ENCODE results near the gene NABP2.

NABP2 gene

DNA sequence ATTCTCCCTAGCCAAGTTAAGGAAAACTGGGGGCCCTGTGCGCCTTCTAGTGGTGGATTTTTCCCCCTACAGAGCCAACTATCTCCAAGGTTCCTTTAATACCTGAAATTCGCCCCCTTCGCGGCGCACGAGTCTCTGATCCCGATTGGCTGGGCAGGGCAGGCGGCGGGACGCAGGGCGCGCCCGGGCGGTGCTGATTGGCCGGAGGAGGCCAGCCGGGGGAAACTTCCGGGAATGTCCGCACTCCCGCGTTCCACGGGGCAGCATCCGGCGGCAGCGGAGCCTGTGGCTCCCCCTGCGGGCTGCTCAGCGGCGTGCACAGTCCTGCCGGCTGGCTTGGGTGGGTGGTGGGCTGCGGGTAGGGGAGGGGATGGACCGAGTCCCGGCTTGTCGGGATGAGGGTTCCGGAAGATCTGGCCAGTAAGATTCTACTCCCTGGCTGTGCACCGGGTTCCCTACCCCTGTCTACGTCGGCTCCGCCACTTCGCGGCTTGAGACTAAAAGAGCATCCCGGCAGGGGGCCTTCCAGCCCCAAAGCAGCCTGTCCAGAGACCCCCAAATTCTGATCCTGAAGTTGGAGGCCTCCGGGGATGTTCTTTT is at the start of gene NABP2:
TSS of gene NABP2 (plus strand) at position 241 of the 600 bp plus-strand sequence. CDS start 515 bp downstream, outside the sequence.
- DNase-seq, result peak; percentile 98

DNA sequence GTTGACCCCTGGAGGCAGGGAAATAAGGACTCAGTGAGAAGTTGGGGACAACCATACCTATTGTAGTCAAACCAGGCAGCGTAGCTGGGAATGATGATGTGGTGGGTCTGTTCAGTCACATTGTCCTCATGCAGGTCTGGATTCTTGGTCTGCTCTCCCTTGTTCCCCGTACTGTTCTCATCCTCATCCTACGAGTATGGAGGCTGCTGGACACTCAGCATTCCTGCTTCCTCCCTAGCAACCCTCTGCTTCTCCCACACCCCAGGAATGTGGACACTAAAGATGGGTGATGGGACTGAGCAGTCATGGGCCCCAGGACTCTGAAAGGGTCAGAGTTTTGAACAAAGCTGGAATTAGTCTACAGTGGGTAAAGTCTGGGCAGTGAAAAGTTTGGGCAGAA is 45.8 kb upstream of the NABP2 start:
- no peak for DNase-seq

GRCh38 chr12:56186957-56187356 is 37.2 kb upstream of the NABP2 start:
- DNase-seq, result no peak

DNA sequence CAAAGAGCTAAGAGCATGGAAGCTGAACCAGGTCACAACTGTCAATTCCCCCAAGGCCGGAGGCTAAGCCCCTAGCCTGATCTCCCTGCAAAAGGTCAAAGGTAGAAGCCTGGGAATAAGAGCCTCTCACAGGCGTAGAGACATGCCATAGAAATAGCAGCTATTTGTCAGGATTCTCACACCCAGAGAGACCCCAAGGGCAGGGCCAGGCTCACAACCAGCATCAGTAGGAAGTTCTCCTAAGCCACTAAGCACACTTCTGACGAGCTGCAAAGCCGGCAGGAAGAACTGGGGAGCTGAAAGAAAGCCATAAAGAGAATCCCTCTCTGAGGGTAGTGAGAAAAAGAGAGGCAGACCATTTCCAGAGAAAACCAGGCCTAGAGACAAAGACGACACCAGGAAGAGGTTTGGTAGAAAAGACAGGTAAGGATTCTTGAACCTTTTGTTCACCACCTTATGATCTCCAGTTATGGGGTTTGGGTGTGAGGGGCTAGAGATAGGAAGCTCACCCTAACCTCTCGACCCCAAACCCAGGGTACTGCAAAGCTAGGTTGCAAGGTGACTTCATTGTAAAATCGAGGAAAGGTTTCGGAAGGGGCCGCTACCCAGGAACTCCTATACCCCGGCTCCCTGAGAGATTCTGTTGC is 35.9 kb upstream of the NABP2 start:
- no peak for DNase-seq

DNA sequence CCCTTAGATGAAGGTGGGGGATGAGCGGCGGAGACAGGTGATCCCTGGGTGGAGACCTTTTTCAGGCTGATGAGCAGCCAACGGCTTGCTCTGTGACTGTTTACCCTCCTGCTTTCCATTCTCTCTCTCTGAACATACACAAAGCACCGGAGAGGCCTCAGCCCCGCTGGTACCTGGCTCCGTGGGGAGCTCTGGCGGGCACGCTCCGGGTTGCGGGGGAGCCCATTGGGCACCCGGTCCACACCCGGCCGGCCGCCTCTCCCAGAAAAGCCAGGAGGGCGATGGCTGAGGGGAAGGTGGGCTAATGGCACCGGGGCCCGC is 35.4 kb upstream of the NABP2 start:
- no peak for DNase-seq

- DNase-seq, result peak; percentile 85
These were observed 34.8 kb upstream of the NABP2 start, which contains the start of gene SMARCC2 for GRCh38 chr12:56189099-56189917. TSS of gene SMARCC2 (minus strand) at chr12:56189483. CDS start at chr12:56189461, 22 bp downstream.

DNA sequence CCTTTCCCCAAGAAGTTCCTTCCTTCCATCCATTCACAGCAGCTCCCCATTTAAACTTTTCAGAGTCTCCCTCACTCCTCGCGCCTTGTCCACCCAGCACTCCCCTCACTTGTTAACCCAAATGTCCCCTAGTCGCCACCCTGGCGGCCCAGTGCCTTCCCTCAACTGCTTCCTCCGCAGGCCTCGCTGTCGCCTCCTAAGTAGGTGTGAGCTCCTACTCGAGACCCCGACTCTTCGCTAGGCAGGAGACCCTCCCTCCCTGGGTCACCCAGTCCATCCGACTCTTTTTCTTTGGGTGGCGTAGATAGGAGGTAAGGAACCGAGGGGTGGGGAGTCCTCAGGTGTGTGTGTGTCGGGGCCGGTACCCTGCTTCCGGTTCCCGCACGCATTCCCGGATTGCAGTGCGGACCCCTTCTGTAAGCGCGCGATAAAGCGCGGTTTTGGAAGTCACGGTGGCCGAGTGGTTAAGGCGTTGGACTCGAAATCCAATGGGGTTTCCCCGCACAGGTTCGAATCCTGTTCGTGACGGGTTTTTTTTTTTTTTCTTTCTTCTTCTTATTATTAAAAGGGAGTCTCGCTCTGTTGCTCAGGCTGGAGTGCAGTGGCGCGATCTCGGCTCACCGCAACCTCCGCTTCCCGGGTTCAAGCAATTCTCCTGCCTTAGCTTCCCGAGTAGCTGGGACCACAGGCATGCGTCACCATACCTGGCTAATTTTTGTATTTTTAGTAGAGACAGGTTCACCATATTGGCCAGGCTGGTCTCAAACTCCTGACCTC is 34.0 kb upstream of the NABP2 start:
- peak; percentile 63 for DNase-seq

- DNase-seq, result peak; percentile 28
These were observed 33.4 kb upstream of the NABP2 start for GRCh38 chr12:56190695-56191155.

- no peak for DNase-seq
These were observed 31.6 kb upstream of the NABP2 start for GRCh38 chr12:56192582-56192981.

- peak; percentile 74 for DNase-seq
These were observed 31.0 kb upstream of the NABP2 start for GRCh38 chr12:56193025-56193578.

DNA sequence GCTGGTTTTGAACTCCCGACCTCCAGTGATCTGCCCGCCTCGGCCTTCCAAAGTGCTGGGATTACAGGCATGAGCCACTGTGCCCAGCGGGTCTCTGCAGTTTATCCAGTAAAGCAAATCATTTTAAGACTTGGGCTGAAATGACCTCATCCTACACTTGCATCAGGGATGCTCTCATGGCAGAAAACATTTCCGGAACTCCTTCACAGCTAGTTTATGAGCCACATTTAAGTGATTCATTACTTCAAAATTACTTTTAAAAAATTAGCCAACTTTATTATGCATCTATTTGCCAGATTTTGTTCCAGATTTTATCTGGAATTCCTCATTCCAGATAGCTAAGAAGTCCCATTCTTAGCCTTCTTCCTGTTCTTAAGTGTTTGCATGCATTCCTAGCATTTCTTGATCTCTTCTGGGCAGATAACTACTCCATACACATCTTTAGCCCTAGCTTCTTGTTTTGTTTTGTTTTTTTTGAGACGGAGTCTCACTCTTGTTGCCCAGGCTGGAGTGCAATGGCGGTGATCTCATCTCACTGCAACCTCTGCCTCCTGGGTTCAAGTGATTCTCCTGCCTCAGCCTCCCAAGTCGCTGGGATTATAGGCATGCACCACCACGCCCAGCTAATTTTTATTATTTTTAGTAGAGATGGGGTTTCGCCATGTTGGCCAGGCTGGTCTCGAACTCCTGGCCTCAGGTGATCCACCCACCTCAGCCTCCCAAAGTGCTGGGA is 27.2 kb upstream of the NABP2 start:
- DNase-seq, result peak; percentile 95

GRCh38 chr12:56197921-56198635 is 26.1 kb upstream of the NABP2 start:
- no peak for DNase-seq

- no peak for DNase-seq
These were observed 25.3 kb upstream of the NABP2 start for GRCh38 chr12:56198836-56199235.

GRCh38 chr12:56202366-56202765 is 21.8 kb upstream of the NABP2 start:
- DNase-seq, result no peak

DNA sequence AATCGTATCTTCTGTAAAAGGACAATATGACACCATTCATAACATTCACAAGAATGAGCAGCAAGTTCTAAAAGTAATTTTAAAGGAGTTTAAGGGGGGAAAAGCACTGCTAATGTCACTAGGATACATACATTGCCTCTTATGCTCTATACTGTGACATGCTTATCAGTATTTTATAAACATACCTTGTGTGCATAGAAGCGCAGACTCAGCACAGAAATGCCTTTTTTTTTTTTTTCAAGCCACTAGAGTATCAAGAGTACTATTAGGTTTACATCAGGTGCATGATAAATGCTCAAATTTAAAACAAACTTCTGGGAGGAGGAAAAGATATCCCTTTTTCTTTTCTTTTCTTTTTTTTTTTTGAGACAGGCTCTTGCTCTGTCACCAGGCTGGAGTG is 21.3 kb upstream of the NABP2 start:
- DNase-seq, result no peak

GRCh38 chr12:56204275-56204674 is 19.9 kb upstream of the NABP2 start:
- DNase-seq, result no peak

GRCh38 chr12:56205445-56205844 is 18.7 kb upstream of the NABP2 start:
- no peak for DNase-seq

- peak; percentile 57 for DNase-seq
These were observed 17.5 kb upstream of the NABP2 start for GRCh38 chr12:56206452-56207166.

DNA sequence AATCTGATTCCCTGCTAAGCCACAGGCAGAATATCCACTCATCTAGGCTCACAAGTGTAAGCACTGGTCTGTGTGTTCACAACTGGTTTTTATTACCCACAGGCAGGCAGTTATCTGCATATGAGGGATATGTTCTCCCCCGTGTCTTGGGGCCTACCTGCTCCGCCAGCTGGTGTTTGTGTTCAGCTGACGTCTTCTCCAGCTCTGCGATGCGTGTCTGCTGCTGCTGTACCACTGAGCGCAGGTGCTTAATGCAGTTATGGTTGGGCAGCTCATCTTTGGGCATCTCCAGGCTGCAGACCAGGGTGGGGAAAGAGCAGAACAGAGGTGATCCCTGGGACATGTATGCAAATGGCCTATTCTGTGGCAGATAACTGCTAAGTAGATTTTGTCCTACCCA is 16.1 kb upstream of the NABP2 start:
- no peak for DNase-seq

- DNase-seq, result no peak
These were observed 11.8 kb upstream of the NABP2 start for GRCh38 chr12:56212361-56212760.

- DNase-seq, result no peak
These were observed 10.3 kb upstream of the NABP2 start for GRCh38 chr12:56213878-56214277.

Measured in HCEC 1CT (cell line).